HG02884 (cell line): ENCODE data around the gene SND1.

Experiments
- ATAC-seq: cut with Tn5 transposase; IDR thresholded peaks from one replicate; pipeline ENCODE4 v1.9.1; 2021; ENCODE audit warnings: mild to moderate bottlenecking, moderate library complexity; ENCODE audit not compliant: unreplicated experiment

The SND1 gene

DNA sequence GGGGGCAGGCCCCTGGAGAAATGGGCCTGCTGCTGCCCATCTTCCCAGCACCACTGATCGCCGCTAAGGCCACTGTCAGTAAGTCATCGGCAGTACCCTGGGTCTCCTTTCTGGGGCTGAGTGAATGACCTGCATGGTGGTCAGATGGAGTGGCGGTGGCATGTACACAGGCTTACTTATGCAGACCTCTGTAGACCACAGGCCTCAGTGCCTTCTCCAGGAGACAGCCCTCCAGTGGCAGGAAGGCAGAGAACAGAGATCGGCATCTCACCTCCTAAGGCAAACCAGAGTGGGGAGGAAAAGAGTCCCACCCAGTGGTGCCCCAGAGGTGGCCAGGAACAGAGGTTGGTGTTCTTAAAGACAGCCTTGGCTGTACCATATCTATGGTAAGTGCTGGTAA lies 402.0 kb downstream of the SND1 start:
- ATAC-seq, result no peak

- ATAC-seq, result no peak
Measured at GRCh38 chr7:128054511-128054910, 402.5 kb downstream of the SND1 start.

GRCh38 chr7:128055637-128056036 lies 403.6 kb downstream of the SND1 start:
- ATAC-seq, result no peak

- ATAC-seq, result no peak
Measured at GRCh38 chr7:128056901-128057300, 404.9 kb downstream of the SND1 start.

GRCh38 chr7:128057909-128058308 lies 405.9 kb downstream of the SND1 start:
- no peak for ATAC-seq

DNA sequence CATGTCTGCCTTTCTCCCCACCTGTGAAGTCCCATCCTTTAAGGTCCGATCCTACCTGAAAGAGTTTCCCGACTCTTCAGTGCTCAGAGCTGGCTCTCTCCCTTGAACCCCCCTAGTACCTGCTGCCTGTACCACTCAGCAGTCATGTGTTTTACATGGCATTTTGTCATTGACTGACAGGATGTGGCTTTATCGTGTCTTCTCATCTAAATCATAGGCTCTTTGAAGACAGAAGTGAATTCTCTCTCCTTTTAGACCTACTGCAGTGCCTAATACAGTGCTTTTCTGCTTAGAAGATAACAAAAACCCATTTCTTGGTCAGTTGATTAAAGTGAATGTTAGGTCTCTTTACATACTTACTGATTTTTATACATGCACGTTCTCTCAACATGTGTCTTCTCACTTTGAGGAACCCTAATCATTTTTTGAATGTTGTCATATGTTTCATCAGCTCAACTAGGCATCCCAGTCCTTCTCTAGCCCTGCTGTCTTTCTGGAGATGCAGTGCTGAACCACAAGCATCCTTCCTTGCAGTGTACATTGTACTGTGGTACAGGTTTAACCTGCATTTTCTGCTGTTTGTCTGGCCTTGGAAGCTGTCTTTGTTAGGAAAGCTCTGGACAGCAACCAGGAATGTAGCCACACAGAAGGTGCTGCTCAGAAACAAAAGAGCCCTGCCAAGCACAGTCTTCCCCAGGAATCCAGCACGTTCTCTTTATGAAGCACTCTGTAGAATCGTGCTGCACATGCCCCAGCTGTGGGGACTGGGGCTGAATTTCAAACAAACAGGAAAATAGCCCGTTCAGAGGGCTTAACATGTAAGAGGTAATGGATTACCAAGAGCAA lies 407.4 kb downstream of the SND1 start:
- ATAC-seq, result no peak

DNA sequence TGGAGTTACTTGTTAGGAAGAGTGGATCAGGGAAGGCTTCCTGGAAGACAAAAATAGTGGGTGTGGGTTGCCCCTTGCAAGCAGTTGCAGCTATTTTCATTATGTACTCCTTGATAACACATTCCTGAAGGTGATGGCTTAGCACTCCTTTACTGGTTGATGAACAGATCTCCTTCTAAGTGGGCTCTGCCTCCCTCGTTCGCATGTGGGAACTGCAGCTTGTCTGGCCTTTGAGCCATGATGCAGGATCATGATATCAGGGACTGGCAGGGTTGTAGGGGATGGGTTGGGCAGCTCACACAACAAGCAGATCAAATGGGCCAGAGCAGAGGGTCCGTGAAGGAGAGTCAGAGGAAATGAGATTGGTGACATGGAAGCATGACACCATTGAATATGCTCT lies 408.0 kb downstream of the SND1 start:
- ATAC-seq, result no peak

DNA sequence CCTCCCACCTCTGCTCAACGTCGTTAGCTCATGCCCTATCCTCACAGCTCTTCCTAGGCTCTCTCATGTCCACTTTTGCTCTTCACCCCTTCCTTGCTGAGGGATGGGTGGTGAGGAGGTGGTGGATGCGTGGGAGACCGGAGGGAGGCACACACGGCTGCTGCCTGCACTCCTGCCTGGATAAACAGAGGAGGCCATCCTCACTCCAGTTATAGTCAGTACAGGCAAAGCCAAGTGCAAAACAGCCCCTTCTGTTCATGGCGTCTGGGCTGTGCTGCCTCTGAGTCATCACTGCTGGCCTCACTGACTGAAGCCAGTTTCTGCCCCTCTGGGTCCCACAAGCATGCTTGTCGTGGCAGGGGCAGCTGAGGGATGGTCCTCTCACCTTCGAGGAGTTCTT lies 411.1 kb downstream of the SND1 start:
- no peak for ATAC-seq

- no peak for ATAC-seq
Measured at GRCh38 chr7:128065872-128066271, 413.9 kb downstream of the SND1 start.

DNA sequence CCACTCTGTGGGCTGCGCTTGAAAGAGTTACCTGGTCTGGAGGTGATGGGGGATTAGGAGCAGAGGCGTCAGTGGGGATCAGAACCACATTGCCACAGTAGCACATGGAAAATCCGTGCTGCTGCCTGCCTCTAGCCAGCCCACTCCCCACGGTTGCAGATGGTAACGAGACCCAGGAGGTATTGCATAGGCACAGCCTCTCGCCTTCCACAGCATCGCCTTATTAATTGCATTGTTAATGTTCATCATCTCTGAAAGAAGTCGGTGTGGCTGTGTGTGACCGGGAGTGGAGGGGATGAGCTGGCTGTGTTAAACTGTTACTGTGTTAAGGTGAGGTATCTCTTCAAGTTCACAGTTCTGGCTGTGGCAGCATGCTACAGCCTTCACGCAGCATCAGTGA lies 414.4 kb downstream of the SND1 start:
- no peak for ATAC-seq

DNA sequence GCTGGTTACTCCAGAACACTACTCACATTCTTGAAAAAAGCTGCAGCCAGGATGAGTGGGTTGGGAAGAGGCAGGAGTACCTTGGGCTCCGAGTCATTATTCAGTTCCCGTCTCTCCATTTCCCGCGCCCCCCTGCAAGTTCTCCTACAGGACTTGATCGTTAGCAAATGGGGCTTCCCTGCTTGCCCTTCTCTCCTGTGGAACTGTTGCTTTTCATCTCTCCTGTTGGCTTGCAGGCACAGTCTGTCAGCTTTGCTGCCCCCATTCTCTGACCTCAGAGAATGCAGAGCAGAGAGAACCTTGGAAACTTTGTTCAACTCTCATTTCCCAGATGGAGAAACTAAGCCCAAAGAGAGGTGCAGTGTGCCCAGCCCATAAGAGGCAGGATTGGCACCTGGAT lies 414.9 kb downstream of the SND1 start:
- no peak for ATAC-seq

GRCh38 chr7:128067983-128068382 lies 416.0 kb downstream of the SND1 start:
- ATAC-seq, result no peak

- no peak for ATAC-seq
Measured at GRCh38 chr7:128068785-128069184, 416.8 kb downstream of the SND1 start.

DNA sequence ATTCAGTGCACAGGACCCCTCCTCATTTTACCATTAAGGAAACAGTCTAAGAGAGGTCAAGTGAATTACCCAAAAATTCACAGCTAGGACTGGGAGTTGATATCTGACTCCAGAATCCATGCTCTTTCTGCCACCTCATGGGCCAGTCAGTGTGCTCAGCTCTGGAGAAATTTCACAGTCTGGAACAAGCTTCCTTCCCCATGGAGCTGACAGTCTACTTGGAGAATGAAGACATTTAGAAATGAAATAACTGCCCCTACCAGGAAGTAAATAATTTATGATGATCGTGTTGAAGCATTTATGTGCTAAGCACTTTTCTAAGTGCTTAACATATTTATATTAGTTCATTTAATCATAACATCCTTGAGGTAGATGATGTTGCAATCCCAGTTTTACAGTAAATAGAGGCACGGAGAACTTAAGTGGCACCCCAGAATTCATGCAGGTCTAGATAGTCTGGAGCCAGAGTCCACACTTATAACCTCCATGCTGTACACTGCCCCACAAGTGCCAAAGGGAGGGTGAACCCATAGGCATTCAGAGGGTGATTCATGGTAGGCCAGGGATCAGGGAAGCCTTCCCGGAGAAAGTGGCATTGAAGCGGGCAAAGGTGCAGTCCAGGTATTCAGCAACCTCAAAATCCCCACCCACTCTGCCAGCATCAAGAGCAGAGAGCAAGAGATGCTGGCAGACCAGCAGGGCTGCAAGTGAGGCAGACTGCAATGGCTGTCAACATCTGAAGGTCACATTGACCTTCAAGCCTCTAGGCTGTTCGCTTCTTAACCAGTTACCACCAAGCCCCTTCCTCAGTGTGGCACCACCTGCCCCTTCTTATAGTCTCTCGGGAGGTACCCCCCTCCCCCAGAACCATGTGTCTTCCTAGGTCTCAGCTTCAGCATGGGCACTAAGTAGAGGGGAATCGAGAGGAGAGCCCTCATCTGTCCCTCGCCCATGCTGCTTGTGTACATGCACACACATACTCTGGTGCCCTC lies 417.7 kb downstream of the SND1 start:
- no peak for ATAC-seq

DNA sequence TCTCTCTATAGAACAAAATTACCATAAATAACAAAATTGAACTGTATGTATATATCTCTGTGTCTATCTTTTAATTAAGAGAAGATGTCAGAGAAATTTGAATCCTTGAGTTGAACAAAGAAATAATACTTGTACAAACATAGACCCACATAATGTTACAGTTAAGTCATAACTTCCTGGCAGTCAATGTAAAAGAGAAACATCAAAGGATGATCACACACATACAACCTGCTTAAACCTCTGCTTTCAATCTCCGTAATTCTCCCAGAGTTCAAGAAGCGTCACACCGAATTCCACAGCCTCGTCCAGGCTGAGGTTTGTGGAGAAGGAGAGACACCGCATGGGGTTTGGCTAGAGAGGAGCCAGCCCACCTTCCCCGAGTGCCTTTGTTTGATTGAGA lies 419.4 kb downstream of the SND1 start:
- ATAC-seq, result no peak

DNA sequence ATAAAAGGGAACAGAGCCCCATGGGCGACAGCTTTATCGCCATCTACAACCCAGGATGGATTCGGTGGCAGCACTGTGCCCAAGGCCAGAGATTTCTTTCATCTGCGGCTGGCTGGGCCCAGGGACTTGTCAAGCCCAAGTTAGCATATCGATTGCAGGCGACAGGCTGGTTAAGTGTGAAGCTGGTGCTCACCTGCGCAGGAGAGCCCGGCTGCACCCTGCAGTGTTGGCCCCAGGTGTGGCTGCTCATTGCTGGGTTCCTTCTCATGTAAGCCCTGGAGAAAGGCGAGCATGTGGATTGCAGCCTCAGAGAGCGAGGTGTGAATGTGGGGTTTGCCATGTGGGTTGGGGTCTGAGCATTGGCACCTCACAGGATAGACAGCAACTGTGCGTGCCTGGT lies 419.8 kb downstream of the SND1 start:
- no peak for ATAC-seq

DNA sequence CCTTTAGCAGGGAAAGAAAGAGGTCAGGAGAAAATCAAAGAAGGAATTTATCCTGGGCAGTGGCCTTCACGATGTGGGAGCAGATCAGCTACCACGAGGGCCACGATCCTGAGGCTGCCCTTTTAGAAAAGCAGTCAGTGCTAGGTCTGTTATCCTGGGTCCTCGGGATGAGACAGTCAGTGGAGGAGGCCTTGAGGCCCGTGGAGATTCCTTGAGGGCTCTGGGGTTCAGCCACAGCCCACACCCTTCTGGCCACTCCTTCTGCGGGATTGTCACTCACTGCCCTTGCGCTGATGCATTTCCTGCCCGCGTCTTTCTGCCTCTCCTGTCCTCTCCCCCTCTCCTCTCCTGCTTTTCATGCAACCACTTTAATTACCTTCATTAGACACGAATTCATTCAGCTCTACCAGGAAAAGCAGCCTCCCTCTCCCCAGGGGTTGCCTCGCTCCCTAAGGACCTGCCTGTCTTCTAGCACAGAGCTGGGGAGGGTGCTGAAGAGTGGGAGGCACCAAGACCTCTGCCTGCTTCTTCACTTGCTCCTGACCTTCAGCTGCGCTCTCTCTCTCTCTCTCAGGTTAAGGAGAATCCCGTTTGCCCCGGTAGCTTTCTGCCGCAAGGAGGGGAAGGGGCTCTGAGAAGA lies 421.8 kb downstream of the SND1 start:
- ATAC-seq, result no peak

- ATAC-seq, result no peak
Measured at GRCh38 chr7:128074336-128074735, 422.3 kb downstream of the SND1 start.

DNA sequence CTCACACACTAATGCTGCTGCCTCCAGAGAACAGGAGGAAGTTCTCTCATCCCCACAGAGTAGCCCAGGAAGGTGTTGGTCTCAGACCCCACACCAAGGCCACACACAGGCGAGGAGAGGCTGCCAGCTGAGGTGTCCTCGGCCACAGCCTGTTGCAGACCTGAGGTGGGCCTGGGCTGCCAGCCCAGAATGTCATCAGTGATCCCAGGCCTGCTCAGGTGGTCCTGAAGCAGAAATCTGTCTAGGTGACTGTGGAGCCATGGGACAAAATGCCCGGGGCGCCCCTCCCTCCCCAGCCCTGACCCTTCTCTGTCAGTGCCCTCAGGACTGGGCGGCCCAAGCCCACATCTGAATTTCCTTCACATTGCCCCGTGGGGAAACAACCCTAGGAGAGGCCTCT lies 422.7 kb downstream of the SND1 start:
- ATAC-seq, result no peak

- no peak for ATAC-seq
Measured at GRCh38 chr7:128075242-128076095, 423.5 kb downstream of the SND1 start.
